ENCODE data around the gene CYP4F22.
A peak's percentile ranks its signal among the peaks of the same experiment; 100 is the strongest.
"Not testable (repeated sequence)": the region's sequence is repeated elsewhere in the genome, so short reads cannot be mapped to it uniquely, and the experiment has no call there.

CYP4F22 gene

GRCh38 chr19:15495151-15495550 lies 13.2 kb upstream of the CYP4F22 start:
- DNase-seq (ENCODE audit: low spot score): no peak

- no peak for DNase-seq (ENCODE audit: low spot score)
Observed at GRCh38 chr19:15498156-15498858, 10.0 kb upstream of the CYP4F22 start.

- no peak for DNase-seq (ENCODE audit: low spot score)
Observed at GRCh38 chr19:15498910-15499309, 9.4 kb upstream of the CYP4F22 start.

- no peak for DNase-seq (ENCODE audit: low spot score)
Observed at GRCh38 chr19:15501596-15501995, 6.7 kb upstream of the CYP4F22 start.

GRCh38 chr19:15502264-15502663 lies 6.1 kb upstream of the CYP4F22 start:
- no peak for DNase-seq (ENCODE audit: low spot score)

GRCh38 chr19:15506074-15506571 lies 2.2 kb upstream of the CYP4F22 start:
- DNase-seq (ENCODE audit: low spot score): no peak

GRCh38 chr19:15507068-15508034 lies 974 bp upstream of the CYP4F22 start:
- no peak for DNase-seq (ENCODE audit: low spot score)

- DNase-seq (ENCODE audit: low spot score): no peak
Observed at GRCh38 chr19:15511671-15512424, 3.5 kb downstream of the CYP4F22 start.

GRCh38 chr19:15515227-15515625 lies 6.9 kb downstream of the CYP4F22 start:
- not testable (repeated sequence) for DNase-seq (ENCODE audit: low spot score)

- DNase-seq (ENCODE audit: low spot score): no peak
Observed at GRCh38 chr19:15516363-15516762, 8.0 kb downstream of the CYP4F22 start.

GRCh38 chr19:15517778-15518177 lies 9.5 kb downstream of the CYP4F22 start:
- no peak for DNase-seq (ENCODE audit: low spot score)

- DNase-seq (ENCODE audit: low spot score): no peak
Observed at GRCh38 chr19:15519433-15519976, 11.2 kb downstream of the CYP4F22 start.

- no peak for DNase-seq (ENCODE audit: low spot score)
Observed at GRCh38 chr19:15524781-15525180, 16.5 kb downstream of the CYP4F22 start.

GRCh38 chr19:15525291-15525690 lies 17.0 kb downstream of the CYP4F22 start:
- no peak for DNase-seq (ENCODE audit: low spot score)

GRCh38 chr19:15526408-15526807 lies 18.1 kb downstream of the CYP4F22 start:
- DNase-seq (ENCODE audit: low spot score): no peak

- DNase-seq (ENCODE audit: low spot score): no peak
Observed at GRCh38 chr19:15527705-15528104, 19.4 kb downstream of the CYP4F22 start.

- no peak for DNase-seq (ENCODE audit: low spot score)
Observed at GRCh38 chr19:15529774-15530372, 21.5 kb downstream of the CYP4F22 start.

GRCh38 chr19:15532779-15533521 lies 24.6 kb downstream of the CYP4F22 start:
- DNase-seq (ENCODE audit: low spot score): peak; percentile 22

- not testable (repeated sequence) for DNase-seq (ENCODE audit: low spot score)
Observed at GRCh38 chr19:15533522-15533830, 25.2 kb downstream of the CYP4F22 start.

GRCh38 chr19:15534957-15535864 lies 26.9 kb downstream of the CYP4F22 start:
- DNase-seq (ENCODE audit: low spot score): no peak
